Measurements from ENCODE around the gene ADGRB3. TPM values are rescaled to one million over a fixed set of nuclear protein-coding genes. Genes with fewer than 3 reads are reported as not detected.

ADGRB3 gene
- total RNA-seq, 6 donors from 2014 or later, result 1.1 to 7.3 (median 3.0) TPM

DNA sequence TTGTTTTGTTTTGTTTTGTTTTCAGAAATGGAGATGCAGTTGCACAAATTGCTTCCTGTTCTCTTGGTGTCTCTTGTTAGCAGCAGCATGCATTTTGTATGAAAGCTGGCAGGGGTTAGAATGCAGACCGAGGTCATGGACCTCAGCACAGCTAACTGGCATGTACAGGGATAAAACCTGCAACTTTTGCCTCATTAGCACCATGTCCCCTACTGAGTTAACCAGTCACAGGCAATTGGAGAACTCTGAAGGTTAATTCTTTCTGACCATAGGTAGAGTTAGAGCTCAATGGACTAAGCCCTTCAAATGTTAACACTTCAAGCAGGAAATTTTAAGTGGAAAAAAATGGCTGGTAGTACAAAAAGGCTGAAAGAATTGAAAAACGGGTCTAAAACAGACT lies 377.1 kb downstream of the ADGRB3 start:
- H3K27me3 ChIP-seq, result no peaks in the 10 kb centered on the region
- H3K4me3 ChIP-seq, result no peak overlapping the region
- ATAC-seq (ENCODE audit: low FRiP score in 2 of 2) (no peak), DNase-seq (no peak)
- 54 to 57% methylated on average over 2 of the region's 2 CpGs for WGBS, 2 donors
- no peaks in the 10 kb centered on the region for H3K36me3 ChIP-seq
- TF ChIP-seq EP300 (IDR thresholded peaks at IDR 0.05) (no peak), POLR2AphosphoS5 (IDR thresholded peaks at IDR 0.05) (no peak), POLR2A (IDR thresholded peaks at IDR 0.05) (no peak)
- TF ChIP-seq, protein P1, sequence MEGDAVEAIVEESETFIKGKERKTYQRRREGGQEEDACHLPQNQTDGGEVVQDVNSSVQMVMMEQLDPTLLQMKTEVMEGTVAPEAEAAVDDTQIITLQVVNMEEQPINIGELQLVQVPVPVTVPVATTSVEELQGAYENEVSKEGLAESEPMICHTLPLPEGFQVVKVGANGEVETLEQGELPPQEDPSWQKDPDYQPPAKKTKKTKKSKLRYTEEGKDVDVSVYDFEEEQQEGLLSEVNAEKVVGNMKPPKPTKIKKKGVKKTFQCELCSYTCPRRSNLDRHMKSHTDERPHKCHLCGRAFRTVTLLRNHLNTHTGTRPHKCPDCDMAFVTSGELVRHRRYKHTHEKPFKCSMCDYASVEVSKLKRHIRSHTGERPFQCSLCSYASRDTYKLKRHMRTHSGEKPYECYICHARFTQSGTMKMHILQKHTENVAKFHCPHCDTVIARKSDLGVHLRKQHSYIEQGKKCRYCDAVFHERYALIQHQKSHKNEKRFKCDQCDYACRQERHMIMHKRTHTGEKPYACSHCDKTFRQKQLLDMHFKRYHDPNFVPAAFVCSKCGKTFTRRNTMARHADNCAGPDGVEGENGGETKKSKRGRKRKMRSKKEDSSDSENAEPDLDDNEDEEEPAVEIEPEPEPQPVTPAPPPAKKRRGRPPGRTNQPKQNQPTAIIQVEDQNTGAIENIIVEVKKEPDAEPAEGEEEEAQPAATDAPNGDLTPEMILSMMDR (IDR thresholded peaks at IDR 0.05), result no peak
- H3K4me1 ChIP-seq, result no peaks in the 10 kb centered on the region
- H3K27ac ChIP-seq, result no peak overlapping the region
- H3K9me3 ChIP-seq, result no peaks in the 10 kb centered on the region

DNA sequence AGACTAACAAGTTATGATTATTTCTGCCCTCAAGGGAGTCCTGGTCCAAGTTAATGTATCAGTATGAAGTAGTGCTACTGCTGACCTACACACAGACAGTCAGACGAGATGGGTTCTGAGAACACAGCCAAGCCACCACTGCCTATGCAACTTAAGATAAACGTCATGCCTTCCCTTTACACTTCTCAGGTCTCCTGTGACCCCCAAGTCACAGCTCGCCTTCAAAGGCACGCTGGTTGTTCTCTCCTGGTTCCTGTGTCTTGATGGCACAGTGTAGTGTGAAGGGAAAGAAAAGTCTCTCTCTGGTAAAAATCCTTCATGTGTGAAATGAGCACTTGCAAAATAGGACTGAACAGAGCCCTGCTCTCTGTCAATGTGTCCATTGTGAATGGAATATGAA lies 377.8 kb downstream of the ADGRB3 start:
- H3K4me3 ChIP-seq, result no peak overlapping the region
- ATAC-seq (ENCODE audit: low FRiP score in 2 of 2) (no peak), DNase-seq (no peak)
- H3K4me1 ChIP-seq, result no peaks in the 10 kb centered on the region
- no peak overlapping the region for H3K27ac ChIP-seq
- H3K9me3 ChIP-seq, result no peaks in the 10 kb centered on the region
- H3K36me3 ChIP-seq, result no peaks in the 10 kb centered on the region
- TF ChIP-seq POLR2A (IDR thresholded peaks at IDR 0.05) (no peak), EP300 (IDR thresholded peaks at IDR 0.05) (no peak), POLR2AphosphoS5 (IDR thresholded peaks at IDR 0.05) (no peak)
- TF ChIP-seq, protein P1 (IDR thresholded peaks at IDR 0.05), result no peak
- H3K27me3 ChIP-seq, result no peaks in the 10 kb centered on the region
- 71 to 75% methylated on average over 2 to 4 of the region's 4 CpGs for WGBS, 2 donors

DNA sequence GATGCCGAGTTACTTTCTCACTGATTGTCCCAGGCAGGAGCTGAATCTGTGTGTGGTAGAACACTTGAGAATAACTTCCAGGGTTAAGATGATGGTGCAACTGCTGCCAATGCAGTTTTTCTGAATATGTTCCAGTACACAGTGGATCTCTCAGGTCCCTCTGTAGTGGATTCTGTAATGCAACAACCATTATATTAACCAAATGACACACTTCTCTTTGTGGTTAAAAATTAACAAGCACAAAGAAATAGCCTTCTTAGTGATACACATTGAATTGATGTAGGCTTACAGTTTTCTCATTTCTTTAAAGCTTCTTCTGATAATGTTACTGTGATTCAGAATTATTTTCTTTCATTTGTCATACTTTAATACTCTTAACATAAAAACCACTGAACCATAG lies 383.8 kb downstream of the ADGRB3 start:
- Histone ChIP-seq H3K27ac (no peak overlapping the region), H3K4me3 (no peak overlapping the region), H3K27me3 (no peaks in the 10 kb centered on the region), H3K4me1 (no peaks in the 10 kb centered on the region), H3K9me3 (no peaks in the 10 kb centered on the region), H3K36me3 (no peaks in the 10 kb centered on the region)
- DNase-seq, result no peak
- ATAC-seq (ENCODE audit: low FRiP score in 2 of 2), result no peak
- TF ChIP-seq EP300 (IDR thresholded peaks at IDR 0.05) (no peak), POLR2AphosphoS5 (IDR thresholded peaks at IDR 0.05) (no peak), POLR2A (IDR thresholded peaks at IDR 0.05) (no peak)
- TF ChIP-seq, protein P1 (IDR thresholded peaks at IDR 0.05), result no peak
- WGBS, 2 donors, result 85 to 88% methylated on average over 1 of the region's 1 CpG

DNA sequence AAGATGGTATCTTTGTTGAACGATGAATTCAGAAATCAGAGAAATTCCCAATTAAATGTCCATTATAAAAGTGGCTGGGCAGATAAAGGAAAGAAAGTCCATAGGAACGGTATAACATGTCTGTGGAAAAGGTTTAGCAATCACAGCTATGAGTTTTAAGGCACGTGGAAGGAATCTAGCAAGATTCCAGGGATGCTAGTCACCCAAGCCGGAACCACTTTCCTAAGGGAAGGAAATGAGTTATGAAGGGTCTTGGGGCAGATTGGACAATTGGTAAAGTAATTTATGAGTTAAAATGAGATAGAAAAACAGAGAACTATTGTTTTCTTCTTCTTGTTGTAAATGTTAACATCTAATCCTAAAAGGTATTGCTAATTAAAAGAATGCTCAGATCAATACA lies 384.8 kb downstream of the ADGRB3 start:
- no peaks in the 10 kb centered on the region for H3K9me3 ChIP-seq
- TF ChIP-seq EP300 (IDR thresholded peaks at IDR 0.05), result no peak
- TF ChIP-seq, protein P1 (IDR thresholded peaks at IDR 0.05), result no peak
- TF ChIP-seq POLR2A (IDR thresholded peaks at IDR 0.05), result no peak
- no peak for TF ChIP-seq POLR2AphosphoS5 (IDR thresholded peaks at IDR 0.05)
- 76 to 82% methylated on average over 4 of the region's 4 CpGs for WGBS, 2 donors
- ATAC-seq (ENCODE audit: low FRiP score in 2 of 2) (no peak), DNase-seq (no peak)
- H3K36me3 ChIP-seq, result no peaks in the 10 kb centered on the region
- no peak overlapping the region for H3K27ac ChIP-seq
- H3K27me3 ChIP-seq, result no peaks in the 10 kb centered on the region
- no peak overlapping the region for H3K4me3 ChIP-seq
- no peaks in the 10 kb centered on the region for H3K4me1 ChIP-seq

DNA sequence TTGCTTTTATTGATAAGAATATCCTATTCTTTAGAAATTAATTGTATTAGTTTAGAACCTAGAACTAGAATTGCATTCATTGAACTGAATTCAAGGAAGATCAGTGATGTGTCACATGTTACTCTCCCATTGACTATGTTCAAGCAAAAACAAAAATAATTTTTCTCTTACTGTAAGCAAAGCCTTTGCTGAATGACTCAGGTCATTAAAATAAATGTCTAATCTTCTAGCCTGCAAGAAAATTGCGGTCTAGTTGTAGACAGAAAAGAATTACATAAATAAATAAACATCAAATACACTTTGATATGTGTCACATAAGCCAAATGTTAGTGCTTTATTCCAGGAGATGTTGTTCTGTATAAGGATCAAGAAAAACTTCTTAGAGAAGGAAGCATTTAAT lies 387.9 kb downstream of the ADGRB3 start:
- no peaks in the 10 kb centered on the region for H3K9me3 ChIP-seq
- H3K4me3 ChIP-seq, result no peak overlapping the region
- H3K36me3 ChIP-seq, result no peaks in the 10 kb centered on the region
- ATAC-seq (ENCODE audit: low FRiP score in 2 of 2) (no peak), DNase-seq (no peak)
- 75 to 77% methylated on average over 1 of the region's 1 CpG for WGBS, 2 donors
- TF ChIP-seq POLR2AphosphoS5 (IDR thresholded peaks at IDR 0.05) (no peak), EP300 (IDR thresholded peaks at IDR 0.05) (no peak), POLR2A (IDR thresholded peaks at IDR 0.05) (no peak)
- TF ChIP-seq, protein P1 (IDR thresholded peaks at IDR 0.05), result no peak
- no peaks in the 10 kb centered on the region for H3K4me1 ChIP-seq
- H3K27ac ChIP-seq, result no peak overlapping the region
- H3K27me3 ChIP-seq, result no peaks in the 10 kb centered on the region

Data from upper lobe of left lung (tissue), 6 donors.